Esophagus squamous epithelium (tissue), 5 donors: ENCODE measurements around the gene PPFIA2. TPM values are rescaled to one million over a fixed set of nuclear protein-coding genes. Genes with fewer than 3 reads are reported as not detected.

ENCODE experiments used
- DNase-seq: peaks from one replicate; lab custom pipeline; 2025; lab: John Stamatoyannopoulos, UW
- H3K27ac ChIP-seq, 4 donors: fragments of 200-600 bp; sonication (generic); one replicate each; pipeline ENCODE4 v1.5.1; 2016 to 2019; ENCODE audit warnings: mild to moderate bottlenecking in 1 of 4
- H3K27me3 ChIP-seq, 4 donors: fragments of 200-600 bp; sonication (generic); 1 replicate in 3 of 4; 2 replicates in 1 of 4; pipeline versions ENCODE4 v1.5.1 to v1.6.0; 2017 to 2021; ENCODE audit warnings: antibody characterized with exemption in 1 of 4
- H3K36me3 ChIP-seq, 3 donors: fragments of 200-600 bp; sonication (generic); one replicate each; pipeline ENCODE4 v1.5.1; 2016 to 2019
- H3K4me1 ChIP-seq, 3 donors: fragments of 200-600 bp; sonication (generic); one replicate each; pipeline ENCODE4 v1.5.1; 2017 to 2019
- H3K4me3 ChIP-seq, 4 donors: fragments of 200-600 bp; sonication (generic); 1 replicate in 3 of 4; 2 replicates in 1 of 4; pipeline ENCODE4 v1.5.1; 2016 to 2019; ENCODE audit warnings: mild to moderate bottlenecking in 2 of 4, moderate library complexity in 1 of 4
- H3K9me3 ChIP-seq, 3 donors: fragments of 200-600 bp; sonication (generic); one replicate each; pipeline ENCODE4 v1.5.1; 2016 to 2019
- CTCF ChIP-seq, 6 experiments: fragments of 450-650 bp in 4 of 6; fragments of 200-600 bp in 2 of 6; sonication (generic) in 2 of 6; IDR thresholded peaks; one replicate each; pipeline ENCODE4 v1.5.1; 2016 to 2019; ENCODE audit warnings: antibody characterized with exemption in 6 of 6, mild to moderate bottlenecking in 4 of 6, moderate library complexity in 4 of 6
- POLR2A ChIP-seq, 4 donors: fragments of 450-650 bp; IDR thresholded peaks; one replicate each; pipeline ENCODE4 v1.6.1; 2017; ENCODE audit warnings: antibody characterized with exemption in 4 of 4, mild to moderate bottlenecking in 4 of 4, moderate library complexity in 3 of 4
- WGBS, 2 donors: methylation state at CpG; one replicate each; pipeline ENCODE4 v1.1.5; 2018; 5-methylcytosine and 5-hydroxymethylcytosine counted together
- intact Hi-C: fragments of 100-400 bp; cut with DNase I; formaldehyde crosslinking; loops from one replicate; pipeline ENCODE4 v1.15.0; 2022
- total RNA-seq, 4 donors: library from RNA; depleted of rRNA; stranded (reverse); fragments of >200 nt; gene quantifications; one replicate each; pipeline ENCODE4 v1.1.0, GENCODE V29; 2016
- donor health status: DM: yes; HTN: yes; CAD: no.

PPFIA2 gene
- total RNA-seq, 4 donors from 2014 or later, result 0.31 to 2.3 (median 0.55) TPM

- TF ChIP-seq POLR2A (IDR thresholded peaks at IDR 0.05), result no peak
- TF ChIP-seq CTCF (IDR thresholded peaks at IDR 0.05), result no peak
- Histone ChIP-seq H3K4me1 (no peaks in the 10 kb centered on the region), H3K36me3 (no peaks in the 10 kb centered on the region), H3K27ac (no peak overlapping the region), H3K9me3 (peaks cover 0 to 3% (median 0%) of the 10 kb centered on the region in 3 donors), H3K27me3 (no peaks in the 10 kb centered on the region), H3K4me3 (no peak overlapping the region)
- intact Hi-C loops, result no loop called here
- WGBS, 2 donors, result 53 to 64% methylated on average over 4 of the region's 4 CpGs
- DNase-seq, result no peak
These were observed 216.8 kb downstream of the PPFIA2 start for GRCh38 chr12:81542065-81543010.

- H3K27ac ChIP-seq, result no peak overlapping the region
- intact Hi-C loops, result no loop called here
- H3K27me3 ChIP-seq, result no peaks in the 10 kb centered on the region
- no peak for TF ChIP-seq POLR2A (IDR thresholded peaks at IDR 0.05)
- TF ChIP-seq CTCF (IDR thresholded peaks at IDR 0.05), result no peak
- no peaks in the 10 kb centered on the region for H3K4me1 ChIP-seq
- DNase-seq, result no peak
- H3K9me3 ChIP-seq, result peaks cover 0 to 3% (median 0%) of the 10 kb centered on the region in 3 donors
- no peak overlapping the region for H3K4me3 ChIP-seq
- no peaks in the 10 kb centered on the region for H3K36me3 ChIP-seq
These were observed 218.0 kb downstream of the PPFIA2 start for GRCh38 chr12:81541121-81541520.

GRCh38 chr12:81539279-81539678, 219.9 kb downstream of the PPFIA2 start:
- DNase-seq, result no peak
- Histone ChIP-seq H3K4me3 (no peak overlapping the region), H3K27me3 (no peaks in the 10 kb centered on the region), H3K9me3 (no peaks in the 10 kb centered on the region), H3K4me1 (no peaks in the 10 kb centered on the region), H3K27ac (no peak overlapping the region), H3K36me3 (no peaks in the 10 kb centered on the region)
- no peak for TF ChIP-seq CTCF (IDR thresholded peaks at IDR 0.05)
- TF ChIP-seq POLR2A (IDR thresholded peaks at IDR 0.05), result no peak
- 36 to 49% methylated on average over 3 of the region's 3 CpGs for WGBS, 2 donors
- intact Hi-C loops, result no loop called here

GRCh38 chr12:81533054-81533453, 226.1 kb downstream of the PPFIA2 start:
- Histone ChIP-seq H3K36me3 (no peaks in the 10 kb centered on the region), H3K4me1 (no peaks in the 10 kb centered on the region), H3K27me3 (no peaks in the 10 kb centered on the region), H3K9me3 (no peaks in the 10 kb centered on the region), H3K27ac (no peak overlapping the region), H3K4me3 (no peak overlapping the region)
- no peak for DNase-seq
- TF ChIP-seq CTCF (IDR thresholded peaks at IDR 0.05), result no peak
- TF ChIP-seq POLR2A (IDR thresholded peaks at IDR 0.05), result no peak
- WGBS, 2 donors, result 60 to 67% methylated on average over 2 of the region's 2 CpGs
- intact Hi-C loops, result no loop called here

- intact Hi-C loops, result no loop called here
- no peaks in the 10 kb centered on the region for H3K4me1 ChIP-seq
- TF ChIP-seq POLR2A (IDR thresholded peaks at IDR 0.05) (no peak), CTCF (IDR thresholded peaks at IDR 0.05) (no peak)
- no peaks in the 10 kb centered on the region for H3K27me3 ChIP-seq
- H3K36me3 ChIP-seq, result no peaks in the 10 kb centered on the region
- no peaks in the 10 kb centered on the region for H3K9me3 ChIP-seq
- no peak for DNase-seq
- H3K4me3 ChIP-seq, result no peak overlapping the region
- no peak overlapping the region for H3K27ac ChIP-seq
- WGBS, 2 donors, result 29 to 35% methylated on average over 2 of the region's 2 CpGs
These were observed 228.8 kb downstream of the PPFIA2 start for GRCh38 chr12:81530352-81530751.
